HEK293T (cell line): Measurements from ENCODE around the gene HOXD11.

Experiments used
- ARNT ChIP-seq: fragments of 450-650 bp; IDR thresholded peaks from 2 replicates; pipeline ENCODE4 v1.6.1; 2017; ENCODE audit warnings: mild to moderate bottlenecking
- BHLHE40 ChIP-seq: fragments of 450-650 bp; IDR thresholded peaks from 2 replicates; pipeline ENCODE4 v1.6.1; 2016; ENCODE audit warnings: mild to moderate bottlenecking, moderate library complexity, borderline replicate concordance
- ELF4 ChIP-seq: fragments of 450-650 bp; IDR thresholded peaks from 2 replicates; pipeline ENCODE4 v1.6.1; 2017; ENCODE audit warnings: antibody characterized with exemption
- FOXA1 ChIP-seq: fragments of 450-650 bp; IDR thresholded peaks from 2 replicates; pipeline ENCODE4 v1.6.1; 2016; ENCODE audit warnings: mild to moderate bottlenecking
- FOXK2 ChIP-seq: fragments of 450-650 bp; IDR thresholded peaks from 2 replicates; pipeline ENCODE4 v1.6.1; 2016; ENCODE audit warnings: mild to moderate bottlenecking
- FOXM1 ChIP-seq: fragments of 450-650 bp; IDR thresholded peaks from 2 replicates; pipeline ENCODE4 v1.6.1; 2017; ENCODE audit warnings: mild to moderate bottlenecking, borderline replicate concordance
- HDGF ChIP-seq: fragments of 450-650 bp; IDR thresholded peaks from 2 replicates; pipeline ENCODE4 v1.6.1; 2017; ENCODE audit warnings: antibody characterized with exemption, borderline replicate concordance
- LEF1 ChIP-seq: fragments of 450-650 bp; IDR thresholded peaks from 2 replicates; pipeline ENCODE4 v1.6.1; 2017; ENCODE audit warnings: mild to moderate bottlenecking, borderline replicate concordance
- NFRKB ChIP-seq: fragments of 450-650 bp; IDR thresholded peaks from 2 replicates; pipeline ENCODE4 v1.6.1; 2016; ENCODE audit warnings: mild to moderate bottlenecking, moderate library complexity
- SP1 ChIP-seq: fragments of 450-650 bp; IDR thresholded peaks from 2 replicates; pipeline ENCODE4 v1.6.1; 2017
- SUZ12 ChIP-seq: fragments of 450-650 bp; IDR thresholded peaks from 2 replicates; pipeline ENCODE4 v1.6.1; 2016; ENCODE audit warnings: mild to moderate bottlenecking
- TARDBP ChIP-seq: fragments of 450-650 bp; IDR thresholded peaks from 2 replicates; pipeline ENCODE4 v1.6.1; 2016
- ZNF384 ChIP-seq: fragments of 450-650 bp; IDR thresholded peaks from 2 replicates; pipeline ENCODE4 v1.6.1; 2016
- TF ChIP-seq, protein P1 (sequence below): fragments of 450-650 bp; IDR thresholded peaks from 2 replicates; pipeline ENCODE4 v1.6.1; 2016

DNA sequence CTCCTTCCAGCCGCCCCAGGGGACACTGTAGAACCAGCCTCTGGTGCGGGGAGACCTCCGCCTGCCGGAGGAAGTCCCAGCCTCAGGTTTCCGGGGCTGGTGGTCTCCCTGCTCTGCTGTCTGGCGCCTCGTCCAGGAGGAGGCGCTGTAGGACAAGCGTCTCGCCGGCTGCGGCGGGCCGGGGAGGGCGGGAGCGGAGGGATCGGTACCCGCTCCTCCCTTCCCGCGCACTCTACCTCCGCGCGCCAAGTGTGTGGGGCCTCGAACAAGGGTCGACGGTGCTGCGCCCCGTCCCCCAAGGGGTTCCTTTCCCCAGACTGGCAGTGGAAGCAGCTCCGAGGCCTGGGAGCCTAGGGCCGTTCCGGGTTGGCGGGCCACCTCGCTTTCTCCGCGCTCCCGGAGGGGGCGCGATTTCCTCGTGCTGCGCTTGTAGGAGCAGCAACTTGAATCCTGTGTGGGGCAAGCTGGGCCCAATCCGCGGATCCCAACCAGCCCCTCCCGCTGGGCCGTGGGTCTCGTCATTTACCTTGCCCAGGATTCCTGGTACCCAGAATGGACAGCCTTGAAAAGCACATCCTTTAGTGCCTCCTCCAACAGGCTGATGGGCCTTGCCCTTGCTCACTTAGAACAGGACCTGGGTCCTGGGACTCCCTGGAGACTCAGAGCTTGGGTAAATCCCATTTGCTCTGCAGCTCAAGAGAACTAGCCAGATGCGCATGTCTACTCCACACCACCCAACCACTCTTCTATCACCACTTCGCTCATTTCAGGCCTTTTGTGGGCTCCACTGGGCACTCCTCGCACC, 33.6 kb downstream of the HOXD11 start:
- no peak for TF ChIP-seq BHLHE40
- TF ChIP-seq SUZ12: no peak
- no peak for TF ChIP-seq FOXA1
- no peak for TF ChIP-seq TARDBP
- TF ChIP-seq FOXK2: no peak
- no peak for TF ChIP-seq LEF1
- no peak for TF ChIP-seq SP1
- no peak for TF ChIP-seq ARNT
- TF ChIP-seq FOXM1: 0 out of 2 replicates have a peak, but pooled peaks have one; percentile 5
- TF ChIP-seq NFRKB: no peak
- TF ChIP-seq, protein P1, sequence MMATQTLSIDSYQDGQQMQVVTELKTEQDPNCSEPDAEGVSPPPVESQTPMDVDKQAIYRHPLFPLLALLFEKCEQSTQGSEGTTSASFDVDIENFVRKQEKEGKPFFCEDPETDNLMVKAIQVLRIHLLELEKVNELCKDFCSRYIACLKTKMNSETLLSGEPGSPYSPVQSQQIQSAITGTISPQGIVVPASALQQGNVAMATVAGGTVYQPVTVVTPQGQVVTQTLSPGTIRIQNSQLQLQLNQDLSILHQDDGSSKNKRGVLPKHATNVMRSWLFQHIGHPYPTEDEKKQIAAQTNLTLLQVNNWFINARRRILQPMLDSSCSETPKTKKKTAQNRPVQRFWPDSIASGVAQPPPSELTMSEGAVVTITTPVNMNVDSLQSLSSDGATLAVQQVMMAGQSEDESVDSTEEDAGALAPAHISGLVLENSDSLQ: no peak
- no peak for TF ChIP-seq ELF4
- no peak for TF ChIP-seq HDGF
- no peak for TF ChIP-seq ZNF384
